Keratinocyte (primary cell): Measurements from ENCODE around the gene RNF149.

ENCODE experiments used
- CTCF ChIP-seq, 3 experiments: IDR thresholded peaks in 1 of 3; conservative IDR thresholded peaks in 1 of 3; optimal IDR thresholded peaks in 1 of 3; 2 replicates in 2 of 3; 3 replicates in 1 of 3; pipeline versions ENCODE3 to v1.5.1; 2011; ENCODE audit warnings: low read length in 3 of 3, mild to moderate bottlenecking in 3 of 3, moderate library complexity in 2 of 3, control low read depth in 1 of 3, inconsistent platforms in 1 of 3; ENCODE audit not compliant: insufficient read depth in 2 of 3; ENCODE audit errors: extremely low read depth in 1 of 3
- EZH2 ChIP-seq: IDR thresholded peaks from one replicate; pipeline ENCODE4 v1.6.1; 2012; ENCODE audit warnings: inconsistent platforms, mild to moderate bottlenecking, low read length, moderate library complexity

GRCh38 chr2:101238930-101239759, 69.4 kb downstream of the RNF149 start:
- TF ChIP-seq CTCF (optimal IDR thresholded peaks at IDR 0.05 in 1 of 3, IDR thresholded peaks at IDR 0.05 in 1 of 3, conservative IDR thresholded peaks at IDR 0.05 in 1 of 3; ENCODE audit: extremely low read depth in 1 of 3, insufficient read depth in 2 of 3, low read length in 3 of 3) = no peak
- no peak for TF ChIP-seq EZH2
